MCF 10A (cell line): ENCODE results near the gene AVPR2. TPM values are rescaled to one million over a fixed set of nuclear protein-coding genes. Genes with fewer than 3 reads are reported as not detected.

Experiments
- BruUV-seq: library from RNA; stranded (reverse); fragments of 400-500 nt; replicated peaks from 2 replicates; lab custom pipeline; 2021; lab: Mats Ljungman, UMichigan
- CTCF ChIA-PET: fragments of 300-600 bp; sonication (Branson Sonifier 250); formaldehyde crosslinking; extraction: SDS; loops from one replicate; lab custom pipeline; 2021; ENCODE audit warnings: antibody characterized with exemption, inconsistent platforms; lab: Yijun Ruan, JAX
- POLR2A ChIA-PET: fragments of 300-600, 350-650 bp; sonication (Branson Sonifier 250); formaldehyde crosslinking; extraction: SDS; loops from one replicate; lab custom pipeline; 2020; ENCODE audit warnings: antibody characterized with exemption, inconsistent platforms; lab: Yijun Ruan, JAX
- DNase-seq: peaks from one replicate; pipeline ENCODE4 v3.0.0-alpha.2; 2018; ENCODE audit not compliant: unreplicated experiment
- H3K27ac Mint-ChIP-seq: one replicate; pipeline ENCODE4 v1.8.0; 2022; ENCODE audit warnings: mild to moderate bottlenecking, low read depth, mixed read lengths; ENCODE audit not compliant: unreplicated experiment
- H3K27me3 Mint-ChIP-seq: one replicate; pipeline ENCODE4 v1.8.0; 2022; ENCODE audit warnings: mixed read lengths; ENCODE audit not compliant: insufficient read depth, unreplicated experiment
- H3K36me3 Mint-ChIP-seq: one replicate; pipeline ENCODE4 v1.8.0; 2022; ENCODE audit warnings: mild to moderate bottlenecking, moderate library complexity, mixed read lengths; ENCODE audit not compliant: insufficient read depth, unreplicated experiment
- H3K4me1 Mint-ChIP-seq: one replicate; pipeline ENCODE4 v1.8.0; 2022; ENCODE audit warnings: mixed read lengths; ENCODE audit not compliant: insufficient read depth, unreplicated experiment
- H3K4me3 Mint-ChIP-seq: one replicate; pipeline ENCODE4 v1.8.0; 2022; ENCODE audit warnings: mild to moderate bottlenecking, moderate library complexity, mixed read lengths; ENCODE audit not compliant: unreplicated experiment
- H3K9me3 Mint-ChIP-seq: one replicate; pipeline ENCODE4 v1.8.0; 2022; ENCODE audit warnings: mixed read lengths; ENCODE audit not compliant: unreplicated experiment
- CTCF ChIP-seq: fragments of 200-600 bp; IDR thresholded peaks from one replicate; pipeline ENCODE4 v1.8.0; 2022; ENCODE audit warnings: antibody characterized with exemption, mild to moderate bottlenecking; ENCODE audit not compliant: unreplicated experiment
- intact Hi-C: fragments of 100-400 bp; cut with micrococcal nuclease; formaldehyde crosslinking; loops from 2 replicates; pipeline ENCODE4 v1.14.1; 2022
- total RNA-seq: library from RNA; stranded (reverse); gene quantifications from 2 replicates; pipeline ENCODE4 v1.2.3, GENCODE V29; 2022

The AVPR2 gene
- total RNA-seq, 1 experiment from 2014 or later, result not detected

- POLR2A ChIA-PET, result no interaction called here
Observed at GRCh38 chrX:153905481-153906095, 1.1 kb downstream of the AVPR2 start.

GRCh38 chrX:153906126-153906917 is 1.8 kb downstream of the AVPR2 start:
- Mint-ChIP-seq H3K27ac (no peak overlapping the region), H3K4me3 (no peak overlapping the region), H3K9me3 (no peaks in the 10 kb centered on the region), H3K4me1 (peaks cover 9% of the 10 kb centered on the region), H3K27me3 (peaks cover 24% of the 10 kb centered on the region), H3K36me3 (no peaks in the 10 kb centered on the region)
- intact Hi-C loops, result no loop called here
- BruUV-seq, result no TSS peak
- ChIA-PET POLR2A (no interaction called here), CTCF (interaction anchor here (1.0 to 2.6 kb wide), 2 partner anchors 16 to 40 kb away, joined by 3 to 17 read pairs; no protein-coding TSS in a partner anchor)
- TF ChIP-seq CTCF, result no peak
- no peak for DNase-seq

More at GRCh38 chrX:153905481-153906095, 1.1 kb downstream of the AVPR2 start:
- CTCF ChIA-PET, result no interaction called here
- Mint-ChIP-seq H3K9me3 (no peaks in the 10 kb centered on the region), H3K27me3 (peaks cover 31% of the 10 kb centered on the region), H3K36me3 (no peaks in the 10 kb centered on the region), H3K4me1 (peaks cover 12% of the 10 kb centered on the region), H3K27ac (no peak overlapping the region), H3K4me3 (no peak overlapping the region)
- BruUV-seq, result no TSS peak
- intact Hi-C loops, result no loop called here
- no peak for TF ChIP-seq CTCF
- no peak for DNase-seq

GRCh38 chrX:153907456-153907855 is 3.0 kb downstream of the AVPR2 start:
- Mint-ChIP-seq H3K27ac (no peak overlapping the region), H3K27me3 (peaks cover 23% of the 10 kb centered on the region), H3K9me3 (no peaks in the 10 kb centered on the region), H3K4me1 (no peaks in the 10 kb centered on the region), H3K36me3 (no peaks in the 10 kb centered on the region), H3K4me3 (no peak overlapping the region)
- POLR2A ChIA-PET, result no interaction called here
- no TSS peak for BruUV-seq
- TF ChIP-seq CTCF, result no peak
- no peak for DNase-seq
- CTCF ChIA-PET, result interaction anchor here (0.6 to 2.6 kb wide), 4 partner anchors 15 to 619 kb away, joined by 3 to 17 read pairs (median 4); no protein-coding TSS in a partner anchor
- intact Hi-C loops, result no loop called here

GRCh38 chrX:153908219-153908860 is 3.9 kb downstream of the AVPR2 start:
- Mint-ChIP-seq H3K4me1 (no peaks in the 10 kb centered on the region), H3K36me3 (no peaks in the 10 kb centered on the region), H3K4me3 (no peak overlapping the region), H3K27ac (no peak overlapping the region), H3K9me3 (no peaks in the 10 kb centered on the region), H3K27me3 (peaks cover 20% of the 10 kb centered on the region)
- ChIA-PET CTCF (interaction anchor here (0.6 to 2.6 kb wide), 3 partner anchors 14 to 201 kb away, joined by 3 to 17 read pairs (median 5); no protein-coding TSS in a partner anchor), POLR2A (no interaction called here)
- DNase-seq, result no peak
- TF ChIP-seq CTCF, result no peak
- intact Hi-C loops, result no loop called here
- no TSS peak for BruUV-seq
